GM19193 (cell line): Measurements from ENCODE around the gene UGT1A4.

Experiments
- POLR2A ChIP-seq: IDR thresholded peaks from 4 replicates; pipeline ENCODE4 v1.6.1; 2011; ENCODE audit not compliant: insufficient read depth, insufficient read length; ENCODE audit errors: extremely low read depth

The UGT1A4 gene

DNA sequence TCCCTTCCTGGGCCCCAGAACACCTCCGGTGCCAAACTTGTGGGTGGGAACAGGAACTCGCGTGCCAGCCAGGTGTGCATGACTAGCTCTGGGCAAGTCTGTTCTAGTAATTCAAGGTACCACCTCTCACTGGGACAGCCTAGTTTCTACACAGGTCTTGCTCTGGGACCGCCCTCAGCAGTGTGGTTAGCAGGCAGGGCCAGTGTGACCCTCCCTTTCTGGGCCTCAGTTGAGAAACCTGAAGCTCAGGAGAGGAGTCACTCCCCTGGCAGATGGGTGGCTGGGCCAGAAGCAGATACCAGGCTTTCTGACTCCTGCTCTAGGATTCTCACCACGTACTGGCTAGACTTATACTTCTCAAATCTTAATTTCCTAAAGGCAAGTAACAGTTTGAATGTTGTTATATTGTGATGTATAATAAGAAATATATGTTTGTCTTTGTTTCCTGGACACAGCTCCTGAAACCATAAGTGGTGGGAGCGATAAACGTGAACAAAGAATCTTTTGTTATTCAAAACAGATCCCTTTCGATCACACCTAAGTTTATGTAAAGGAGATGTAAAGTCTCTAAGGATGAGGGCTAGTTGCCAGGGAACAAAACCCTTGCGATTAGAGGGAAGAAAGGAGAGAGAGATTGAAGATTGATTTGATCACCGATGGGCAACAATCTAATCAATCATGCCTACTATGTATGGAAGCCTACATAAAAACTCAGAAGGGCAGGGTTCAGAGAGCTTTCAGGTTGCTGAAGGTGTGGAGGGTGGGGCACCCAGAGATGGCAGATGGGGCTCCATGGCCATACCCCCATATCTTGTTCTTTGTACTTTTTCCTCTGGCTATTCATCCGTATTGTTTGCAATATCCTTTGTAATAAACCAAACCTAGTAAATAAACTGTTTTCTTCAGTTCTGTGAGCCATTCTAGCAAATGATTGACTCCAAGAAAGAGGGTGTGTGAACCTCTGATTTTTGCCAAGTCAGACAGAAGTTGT, 26.8 kb upstream of the UGT1A4 start:
- TF ChIP-seq POLR2A = no peak

GRCh38 chr2:233692648-233693047, 25.9 kb upstream of the UGT1A4 start, which contains the start of gene UGT1A6:
Gene UGT1A6, plus strand, starts transcription at chr2:233692890. Its CDS starts 115 bp downstream, at chr2:233693005.
- TF ChIP-seq POLR2A = no peak

DNA sequence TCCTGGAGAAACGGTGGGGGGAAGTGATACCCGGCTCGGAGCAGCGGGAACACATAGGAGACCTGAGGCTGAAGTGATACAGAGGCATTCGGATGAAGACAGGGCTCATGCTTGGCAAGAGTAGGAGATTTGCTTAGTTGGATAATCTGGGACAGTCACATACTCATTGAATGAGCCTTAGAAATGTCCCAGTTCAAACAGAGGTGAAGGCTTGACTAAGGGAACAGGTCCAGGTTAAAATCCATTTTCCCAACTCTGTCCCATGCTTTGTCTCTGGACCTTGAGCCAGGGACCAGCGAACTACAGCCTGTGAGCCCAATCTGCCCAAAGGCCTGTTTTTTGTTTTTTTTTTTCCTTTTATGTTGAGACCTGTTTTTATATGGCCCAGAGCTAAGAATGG, 24.6 kb upstream of the UGT1A4 start:
- TF ChIP-seq POLR2A = no peak

GRCh38 chr2:233698740-233699139, 19.8 kb upstream of the UGT1A4 start:
- TF ChIP-seq POLR2A = no peak

DNA sequence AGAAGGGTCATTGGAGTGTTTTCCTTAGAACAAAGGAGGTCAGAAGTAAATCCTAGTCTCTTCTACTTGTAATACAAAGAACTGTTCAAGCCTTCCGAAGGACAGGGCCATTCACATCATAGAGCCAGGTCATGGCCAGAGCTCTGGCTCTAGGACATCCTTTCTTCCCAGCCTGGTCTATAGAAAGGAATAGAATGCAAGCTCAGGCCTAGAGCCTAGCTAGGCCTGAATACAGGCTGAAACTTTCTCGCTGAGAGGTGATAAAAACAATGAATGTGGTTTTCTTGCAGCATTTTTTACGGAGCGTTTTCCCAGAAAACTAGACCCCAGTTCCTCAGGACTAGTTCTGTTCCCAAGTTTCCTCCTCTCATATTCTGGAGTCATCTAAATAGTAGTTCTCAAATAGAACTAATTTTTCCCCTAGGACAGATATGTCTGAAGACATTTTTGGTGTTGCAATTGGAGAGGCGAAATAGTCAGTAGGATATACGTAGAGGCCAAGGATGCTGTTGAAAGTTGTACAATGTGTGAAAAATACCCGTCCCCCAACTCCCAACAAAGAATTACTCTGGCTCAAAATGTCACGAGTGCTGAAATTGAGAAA, 19.0 kb upstream of the UGT1A4 start:
- no peak for TF ChIP-seq POLR2A

DNA sequence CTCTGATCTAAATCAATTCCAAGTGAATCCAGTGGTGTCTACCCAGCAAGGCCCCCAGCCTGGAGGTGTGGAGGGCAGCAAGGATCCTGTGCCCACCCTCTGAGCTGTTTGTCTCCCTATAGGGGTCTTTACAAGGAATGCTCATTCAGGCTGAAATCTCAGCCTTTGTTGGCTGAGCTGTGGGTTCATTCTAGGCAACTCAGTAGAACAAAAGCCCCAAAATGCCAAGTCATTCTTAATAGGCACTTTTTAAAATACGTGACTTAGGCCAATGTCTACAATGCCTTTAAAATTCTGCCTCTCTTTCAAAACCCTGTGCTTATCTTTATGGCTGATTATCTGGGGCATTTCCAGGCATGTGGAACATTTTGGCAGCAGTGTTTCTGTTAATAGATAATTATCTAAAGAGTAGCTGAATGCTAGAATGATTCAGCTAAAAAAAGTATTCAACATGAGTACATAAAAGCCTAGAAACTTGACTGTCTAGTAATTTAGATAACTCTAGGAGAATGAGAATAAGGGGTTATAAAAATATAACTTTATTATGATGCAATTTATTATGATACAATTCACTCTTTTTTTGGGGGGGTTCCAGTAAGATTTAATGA, 18.4 kb upstream of the UGT1A4 start:
- TF ChIP-seq POLR2A = no peak

DNA sequence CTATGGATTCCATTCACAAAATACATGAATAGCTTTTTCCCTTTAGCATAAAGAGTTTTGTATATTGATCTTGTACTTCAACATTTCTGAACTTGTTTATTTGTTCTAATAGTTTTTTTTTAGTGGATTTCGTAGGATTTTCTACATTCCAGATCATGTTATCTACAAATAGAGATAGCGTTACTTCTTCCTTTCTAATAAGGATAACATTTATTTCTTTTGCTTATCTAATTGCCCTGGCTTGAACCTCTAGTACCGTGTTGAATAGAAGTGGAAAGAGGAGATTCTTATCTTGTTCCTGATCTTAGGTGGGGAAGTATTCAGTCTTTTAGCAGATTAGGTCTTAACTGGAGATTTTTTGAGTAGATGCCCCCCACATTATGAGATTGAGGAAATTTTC, 16.3 kb upstream of the UGT1A4 start:
- TF ChIP-seq POLR2A = no peak

GRCh38 chr2:233705911-233706506, 12.5 kb upstream of the UGT1A4 start:
- TF ChIP-seq POLR2A = no peak

DNA sequence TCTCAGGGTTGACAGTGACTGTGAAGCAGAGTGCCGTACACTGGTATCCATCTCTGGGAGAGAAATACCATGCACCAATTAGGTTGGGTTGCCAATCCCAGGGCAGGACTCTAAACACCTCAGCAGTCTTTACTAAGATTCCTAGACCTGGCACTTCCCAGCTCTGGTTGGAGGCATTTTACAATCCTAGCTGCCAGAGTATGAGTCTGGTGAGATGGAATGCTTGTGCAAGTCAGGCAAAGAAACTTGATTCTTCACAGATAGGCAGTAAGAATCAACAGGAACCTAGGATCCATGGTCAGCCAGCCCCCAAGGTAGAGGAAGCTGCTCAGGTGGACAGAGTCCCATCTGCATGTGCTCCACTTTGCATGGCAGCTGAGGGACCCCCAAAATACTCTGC, 11.8 kb upstream of the UGT1A4 start:
- no peak for TF ChIP-seq POLR2A

- TF ChIP-seq POLR2A = no peak
Observed at GRCh38 chr2:233707940-233708644, 10.4 kb upstream of the UGT1A4 start.

DNA sequence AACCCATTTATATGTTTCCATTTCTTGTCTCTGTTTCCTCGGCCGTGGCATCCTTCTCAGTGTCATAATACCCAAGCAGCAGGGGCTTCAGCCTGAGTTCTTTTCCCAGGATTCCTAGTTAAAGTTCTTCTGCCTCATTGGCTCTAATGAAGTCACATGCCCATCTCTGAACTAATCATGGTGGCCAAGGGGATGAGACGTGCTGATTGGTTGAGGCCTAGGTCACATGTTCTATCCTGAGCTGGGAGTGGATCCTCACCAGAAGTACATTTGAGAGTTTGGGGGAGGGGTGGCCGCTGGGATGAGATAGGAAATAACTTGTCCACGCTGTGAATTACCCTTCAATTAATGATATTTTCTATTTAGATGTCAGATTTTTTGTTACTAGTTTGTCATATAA, 9.6 kb upstream of the UGT1A4 start:
- TF ChIP-seq POLR2A = no peak

DNA sequence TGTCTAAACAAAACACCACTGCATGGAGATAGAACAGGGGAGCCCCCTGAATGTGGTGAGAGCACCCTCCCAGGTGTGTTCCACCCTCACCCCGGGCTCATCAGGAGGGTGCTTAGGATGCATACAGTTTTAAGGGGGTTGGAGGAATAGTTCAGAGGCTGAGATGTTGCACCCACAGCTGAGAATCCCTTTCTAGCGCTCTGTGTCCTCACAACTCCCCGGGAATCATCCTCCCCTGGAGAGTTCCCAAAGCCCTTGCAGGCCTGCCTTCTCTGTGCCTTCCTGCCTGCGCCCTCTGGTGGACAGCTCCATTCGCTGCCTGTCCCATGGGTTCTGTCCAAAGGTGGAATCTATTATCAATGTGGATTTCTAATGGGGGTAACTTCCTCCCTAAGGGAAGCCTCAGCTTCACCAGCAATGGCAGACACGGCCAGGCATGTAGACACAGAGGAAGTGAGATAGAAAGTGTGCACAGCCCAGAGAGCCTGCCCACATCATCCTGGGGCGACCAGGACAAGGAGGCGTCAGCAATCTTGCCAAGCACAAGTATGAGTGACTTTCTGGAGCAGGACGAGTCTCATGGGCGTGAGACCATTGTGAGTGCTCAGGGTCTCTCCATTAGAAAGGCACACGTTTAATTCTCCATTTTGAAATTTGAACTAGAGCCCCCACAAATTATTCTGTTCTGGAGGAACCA, 7.1 kb upstream of the UGT1A4 start:
- no peak for TF ChIP-seq POLR2A

DNA sequence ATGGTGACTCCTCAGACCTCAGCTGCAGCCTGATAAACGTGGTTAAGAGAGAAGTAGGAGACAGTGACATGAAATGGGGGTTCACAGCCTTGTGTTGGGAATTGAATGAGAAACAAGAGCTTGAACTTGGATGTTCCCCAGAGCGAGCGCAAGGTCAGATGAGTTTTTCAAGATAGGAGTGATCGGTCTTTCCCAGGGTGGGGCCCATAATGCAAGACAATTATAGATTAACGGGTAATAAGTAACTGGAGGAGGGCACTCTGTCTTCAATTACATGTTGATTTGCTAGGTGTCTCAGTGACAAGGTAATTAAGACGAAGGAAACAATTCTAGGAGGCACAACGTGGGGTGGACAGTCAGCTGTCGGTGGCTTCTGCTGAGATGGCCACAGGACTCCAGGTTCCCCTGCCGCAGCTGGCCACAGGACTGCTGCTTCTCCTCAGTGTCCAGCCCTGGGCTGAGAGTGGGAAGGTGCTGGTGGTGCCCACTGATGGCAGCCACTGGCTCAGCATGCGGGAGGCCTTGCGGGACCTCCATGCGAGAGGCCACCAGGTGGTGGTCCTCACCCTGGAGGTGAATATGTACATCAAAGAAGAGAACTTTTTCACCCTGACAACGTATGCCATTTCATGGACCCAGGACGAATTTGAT, 5.8 kb upstream of the UGT1A4 start, which contains the start of gene UGT1A5:
Gene UGT1A5, plus strand, starts transcription at position 297 of the 651 bp plus-strand sequence. Its CDS starts 85 bp downstream, at position 382.
- TF ChIP-seq POLR2A = no peak
